HG02623 (cell line): ENCODE results near the gene TROAP.
"Not testable (repeated sequence)": the region's sequence is repeated elsewhere in the genome, so short reads cannot be mapped to it uniquely, and the experiment has no call there.

Experiments used
- ATAC-seq: cut with Tn5 transposase; IDR thresholded peaks from one replicate; pipeline ENCODE4 v1.9.1; 2021; ENCODE audit warnings: moderate library complexity; ENCODE audit not compliant: unreplicated experiment

TROAP gene

DNA sequence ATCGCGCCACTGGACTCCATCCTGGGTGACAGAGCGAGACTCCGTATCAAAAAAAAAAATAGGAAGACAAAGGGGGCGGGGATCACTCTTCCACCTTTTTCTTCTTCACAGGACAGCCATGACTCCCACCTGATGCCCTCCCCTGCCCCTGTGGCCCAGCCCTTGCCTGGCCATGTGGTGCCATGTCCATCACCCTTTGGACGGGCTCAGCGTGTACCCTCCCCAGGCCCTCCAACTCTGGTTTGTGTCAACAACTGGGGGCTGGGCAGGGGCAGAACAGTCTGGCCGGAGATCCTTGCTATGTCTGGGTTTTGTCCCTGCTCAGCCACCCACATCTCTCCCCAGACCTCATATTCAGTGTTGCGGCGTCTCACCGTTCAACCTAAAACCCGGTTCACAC lies 5.8 kb downstream of the TROAP start:
- no peak for ATAC-seq

DNA sequence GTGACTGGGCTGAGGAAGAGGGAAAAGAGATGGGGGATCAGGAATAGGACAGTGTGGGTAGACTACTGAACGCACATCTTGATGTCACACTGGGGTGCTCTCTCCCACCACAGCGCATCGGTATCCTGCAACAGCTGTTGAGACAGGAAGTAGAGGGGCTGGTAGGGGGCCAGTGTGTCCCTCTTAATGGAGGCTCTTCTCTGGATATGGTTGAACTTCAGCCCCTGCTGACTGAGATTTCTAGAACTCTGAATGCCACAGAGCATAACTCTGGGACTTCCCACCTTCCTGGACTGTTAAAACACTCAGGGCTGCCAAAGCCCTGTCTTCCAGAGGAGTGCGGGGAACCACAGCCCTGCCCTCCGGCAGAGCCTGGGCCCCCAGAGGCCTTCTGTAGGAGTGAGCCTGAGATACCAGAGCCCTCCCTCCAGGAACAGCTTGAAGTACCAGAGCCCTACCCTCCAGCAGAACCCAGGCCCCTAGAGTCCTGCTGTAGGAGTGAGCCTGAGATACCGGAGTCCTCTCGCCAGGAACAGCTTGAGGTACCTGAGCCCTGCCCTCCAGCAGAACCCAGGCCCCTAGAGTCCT lies 7.1 kb downstream of the TROAP start:
- ATAC-seq: no peak

DNA sequence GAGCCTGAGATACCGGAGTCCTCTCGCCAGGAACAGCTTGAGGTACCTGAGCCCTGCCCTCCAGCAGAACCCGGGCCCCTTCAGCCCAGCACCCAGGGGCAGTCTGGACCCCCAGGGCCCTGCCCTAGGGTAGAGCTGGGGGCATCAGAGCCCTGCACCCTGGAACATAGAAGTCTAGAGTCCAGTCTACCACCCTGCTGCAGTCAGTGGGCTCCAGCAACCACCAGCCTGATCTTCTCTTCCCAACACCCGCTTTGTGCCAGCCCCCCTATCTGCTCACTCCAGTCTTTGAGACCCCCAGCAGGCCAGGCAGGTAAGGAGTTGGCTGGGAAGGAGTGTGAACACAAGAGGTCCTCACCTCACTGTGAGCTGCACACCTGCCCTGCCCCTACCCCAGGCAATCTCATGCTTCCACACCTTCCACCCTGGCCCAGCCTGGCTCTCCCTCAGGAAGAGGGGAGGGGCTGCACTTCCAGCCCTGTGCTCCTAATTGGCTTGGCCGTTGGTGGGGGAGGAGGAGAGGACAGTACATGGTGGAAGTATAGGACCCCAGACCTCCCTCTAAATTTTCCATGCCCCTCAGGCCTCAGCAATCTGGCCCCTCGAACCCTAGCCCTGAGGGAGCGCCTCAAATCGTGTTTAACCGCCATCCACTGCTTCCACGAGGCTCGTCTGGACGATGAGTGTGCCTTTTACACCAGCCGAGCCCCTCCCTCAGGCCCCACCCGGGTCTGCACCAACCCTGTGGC lies 7.8 kb downstream of the TROAP start:
- ATAC-seq: no peak

DNA sequence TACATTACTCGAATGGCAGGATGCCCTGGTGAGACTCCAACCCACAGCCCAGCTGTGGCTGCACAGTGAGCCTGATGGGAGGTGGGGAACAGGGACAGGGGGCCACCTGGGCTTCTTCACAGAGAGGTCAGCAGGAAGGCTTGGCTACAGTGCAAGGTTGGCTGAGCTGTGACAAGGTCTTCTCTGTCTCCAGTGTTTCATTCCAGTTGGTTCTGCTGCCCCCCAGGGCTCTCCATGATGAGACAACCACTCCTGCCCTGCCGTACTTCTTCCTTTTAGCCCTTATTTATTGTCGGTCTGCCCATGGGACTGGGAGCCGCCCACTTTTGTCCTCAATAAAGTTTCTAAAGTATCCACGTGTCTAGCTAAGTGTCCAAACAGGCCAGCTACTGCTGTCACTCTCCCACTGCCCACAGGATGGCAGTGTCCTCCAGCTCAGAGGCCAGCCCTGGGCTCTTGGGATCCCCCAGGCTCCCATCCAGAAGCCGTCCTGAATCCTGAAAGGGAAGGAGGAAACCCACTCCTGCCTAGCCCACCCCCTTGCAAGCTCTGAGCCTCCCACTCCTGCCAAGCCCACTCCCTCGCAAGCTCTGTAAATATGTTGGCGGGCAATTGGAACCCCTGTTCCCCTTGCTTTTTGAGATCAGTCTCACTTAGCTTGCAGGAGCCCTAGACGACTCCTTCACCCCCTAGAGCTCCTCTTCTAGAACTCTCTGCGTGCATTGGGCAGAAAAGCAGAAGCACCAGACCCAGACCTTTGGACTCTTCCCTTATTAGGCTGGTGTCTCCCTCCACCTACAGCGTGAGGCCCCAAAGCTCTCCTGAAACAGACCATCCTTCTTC lies 8.5 kb downstream of the TROAP start:
- no peak for ATAC-seq

DNA sequence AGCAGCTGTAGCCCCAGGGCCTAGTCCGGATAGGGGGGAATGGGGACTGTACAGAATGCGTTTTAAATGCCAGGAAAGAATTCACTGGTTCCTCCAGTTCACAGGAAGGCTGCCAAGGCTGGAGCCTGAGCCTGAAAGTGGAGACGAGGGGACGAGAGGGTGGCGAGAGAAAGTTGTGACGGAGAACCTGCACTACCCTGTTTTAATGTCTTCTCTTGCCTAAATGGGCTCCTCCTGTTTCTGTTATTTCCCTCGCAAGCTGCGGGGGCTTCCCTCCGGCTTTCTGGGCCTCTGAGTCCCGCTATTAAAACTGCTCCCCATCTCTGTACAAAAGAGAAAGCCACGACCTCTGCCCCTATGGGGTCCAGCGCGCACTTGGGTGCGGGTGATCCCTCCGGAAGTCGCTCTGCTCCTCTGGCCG lies 9.4 kb downstream of the TROAP start:
- ATAC-seq: no peak

DNA sequence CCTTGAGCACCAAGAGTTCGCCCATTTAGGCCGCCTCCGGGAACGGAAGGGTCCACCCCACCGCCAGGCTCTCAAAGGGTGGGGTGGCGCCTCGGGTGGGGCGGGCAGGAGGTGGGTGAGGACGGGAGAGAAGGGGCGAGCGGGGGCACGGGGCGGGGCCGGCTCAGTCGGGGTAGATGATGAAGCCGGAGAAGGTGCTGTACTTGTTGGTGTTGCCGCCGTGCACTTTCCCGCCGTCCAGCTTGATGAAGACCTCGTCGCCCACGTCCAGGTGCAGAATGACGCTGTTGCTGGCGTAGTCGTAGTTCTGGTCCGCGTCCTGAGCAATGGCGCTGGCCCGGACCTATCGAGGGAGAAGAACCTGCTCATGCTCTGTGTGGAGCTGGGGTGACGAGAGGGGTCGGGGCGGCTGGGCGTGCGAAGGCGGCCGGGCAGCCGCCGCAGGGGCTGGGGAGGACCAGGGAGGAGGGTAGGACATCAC lies 9.9 kb downstream of the TROAP start:
- ATAC-seq: no peak

DNA sequence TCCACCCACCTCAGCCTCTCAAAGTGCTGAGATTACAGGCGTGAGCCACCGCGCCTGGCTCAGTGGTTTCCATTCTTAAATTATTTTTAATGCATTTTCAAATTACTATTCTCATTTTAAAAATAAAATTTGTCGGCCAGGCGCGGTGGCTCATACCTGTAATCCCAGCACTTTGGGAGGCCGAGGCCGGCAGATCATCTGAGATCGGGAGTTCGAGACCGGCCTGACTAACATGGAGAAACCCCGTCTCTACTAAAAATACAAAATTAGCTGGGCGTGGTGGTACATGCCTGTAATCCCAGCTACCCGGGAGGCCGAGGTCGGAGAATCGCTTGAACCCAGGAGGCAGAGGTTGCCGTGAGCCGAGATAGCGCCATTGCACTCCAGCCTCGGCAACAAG lies 10.7 kb downstream of the TROAP start:
- not testable (repeated sequence) for ATAC-seq

DNA sequence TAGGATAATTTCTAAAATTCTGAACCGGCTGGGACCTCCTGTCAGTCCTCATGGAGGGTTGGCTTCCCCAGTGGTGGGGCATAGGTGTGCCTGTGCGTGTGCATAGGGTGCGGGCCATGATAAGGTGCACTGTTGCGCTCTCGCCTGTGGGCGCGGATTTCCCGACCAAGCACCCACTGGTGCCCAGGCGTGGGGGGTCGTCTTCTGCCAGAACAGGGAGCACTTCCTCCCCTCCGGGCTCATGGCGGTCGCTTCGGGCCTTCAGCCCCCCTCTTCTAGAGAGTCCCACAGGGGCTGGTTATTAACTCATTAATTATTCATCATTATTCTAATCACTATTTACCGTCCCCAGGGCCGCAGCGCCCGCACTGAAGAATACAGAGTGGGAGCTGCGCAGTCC lies 11.2 kb downstream of the TROAP start:
- no peak for ATAC-seq

DNA sequence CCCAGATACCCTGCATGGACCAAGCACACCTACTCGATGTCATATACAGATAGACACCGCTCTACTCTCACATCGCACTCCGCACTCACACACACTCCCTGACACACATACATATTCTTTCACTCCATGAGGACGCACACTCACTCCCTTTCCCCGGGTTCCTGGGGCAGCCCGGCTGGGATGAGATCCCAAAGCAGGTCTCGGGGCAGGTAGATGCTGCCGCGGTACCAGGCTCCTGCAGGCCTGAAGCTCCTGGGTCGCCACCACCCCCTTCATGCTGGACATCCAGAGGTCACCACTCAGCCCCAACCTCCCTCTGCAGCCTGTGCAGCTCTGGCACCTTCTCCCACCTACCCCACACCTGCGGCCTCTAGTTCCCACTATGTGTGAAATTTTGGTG lies 11.6 kb downstream of the TROAP start:
- ATAC-seq: no peak

DNA sequence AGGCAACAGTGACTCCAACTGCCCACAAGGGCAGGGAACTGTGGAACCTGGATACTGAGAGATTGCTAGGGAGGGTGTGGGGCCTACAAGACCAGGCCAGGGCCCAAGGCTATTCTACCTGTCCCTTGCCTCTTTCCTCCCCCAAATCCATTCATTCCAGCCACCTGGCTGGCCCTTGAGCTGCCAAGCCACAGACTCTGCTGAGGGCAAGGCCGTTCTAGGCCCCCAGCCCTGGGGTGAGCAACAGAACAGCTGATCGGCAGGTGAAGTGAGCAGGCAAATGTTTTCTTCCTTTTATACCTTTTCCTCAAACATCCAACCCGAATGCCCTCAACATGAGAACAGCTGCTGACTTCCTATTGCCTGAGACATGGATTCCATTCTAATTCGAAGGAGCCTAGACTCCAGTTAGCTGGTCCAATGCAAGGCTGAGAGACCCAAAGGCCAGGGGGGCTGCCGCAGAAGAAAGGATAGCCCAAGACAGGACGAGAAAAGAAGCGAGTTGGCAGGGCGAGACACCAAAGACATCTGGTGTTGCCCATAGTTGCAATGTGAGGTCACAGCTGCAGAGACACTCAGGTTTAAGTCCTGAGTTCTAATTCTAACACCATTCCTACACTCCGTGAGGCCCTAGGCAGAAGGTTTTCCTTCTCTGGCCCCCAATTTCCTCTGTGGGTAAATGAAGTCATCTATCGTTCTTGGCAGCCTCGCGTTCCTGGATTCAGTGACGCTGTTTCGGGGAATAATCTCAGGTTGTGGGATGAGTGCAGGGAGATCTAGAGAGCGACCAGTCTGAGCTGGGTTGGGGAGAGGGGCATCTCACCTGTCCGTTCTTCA lies 12.3 kb downstream of the TROAP start:
- ATAC-seq: no peak

DNA sequence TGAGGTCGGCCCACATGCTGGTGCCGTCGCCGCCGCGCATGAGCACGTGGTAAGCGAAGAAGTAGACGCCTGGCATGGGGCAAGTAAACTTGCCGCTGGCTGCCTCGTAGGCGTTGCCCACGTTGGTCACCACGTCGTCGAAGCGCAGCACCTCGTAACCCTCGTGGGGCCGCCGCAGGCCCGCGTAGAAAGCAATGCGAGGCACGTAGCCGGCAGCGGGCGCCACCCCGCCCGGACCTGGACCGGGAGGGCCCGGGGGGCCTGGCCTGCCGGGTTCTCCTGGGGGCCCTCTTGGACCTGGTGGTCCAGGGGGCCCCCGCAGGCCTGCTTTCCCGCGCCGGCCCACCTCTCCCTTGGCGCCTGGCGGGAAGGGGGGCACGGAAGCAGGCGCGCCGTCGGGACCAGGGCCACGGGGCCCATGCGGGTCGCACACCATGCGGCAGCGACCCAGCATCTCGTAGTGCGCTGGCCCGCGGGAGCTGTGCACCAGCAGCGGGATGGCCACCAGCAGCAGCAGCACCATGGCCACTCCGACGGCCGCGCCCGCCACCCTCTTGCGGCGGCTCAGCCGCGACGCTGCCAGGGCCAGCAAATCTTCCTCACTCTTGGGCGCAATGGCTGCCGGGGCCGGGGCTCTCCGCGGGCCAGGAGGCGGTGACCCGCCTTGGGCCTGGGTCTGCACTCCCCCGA lies 13.0 kb downstream of the TROAP start:
- no peak for ATAC-seq

DNA sequence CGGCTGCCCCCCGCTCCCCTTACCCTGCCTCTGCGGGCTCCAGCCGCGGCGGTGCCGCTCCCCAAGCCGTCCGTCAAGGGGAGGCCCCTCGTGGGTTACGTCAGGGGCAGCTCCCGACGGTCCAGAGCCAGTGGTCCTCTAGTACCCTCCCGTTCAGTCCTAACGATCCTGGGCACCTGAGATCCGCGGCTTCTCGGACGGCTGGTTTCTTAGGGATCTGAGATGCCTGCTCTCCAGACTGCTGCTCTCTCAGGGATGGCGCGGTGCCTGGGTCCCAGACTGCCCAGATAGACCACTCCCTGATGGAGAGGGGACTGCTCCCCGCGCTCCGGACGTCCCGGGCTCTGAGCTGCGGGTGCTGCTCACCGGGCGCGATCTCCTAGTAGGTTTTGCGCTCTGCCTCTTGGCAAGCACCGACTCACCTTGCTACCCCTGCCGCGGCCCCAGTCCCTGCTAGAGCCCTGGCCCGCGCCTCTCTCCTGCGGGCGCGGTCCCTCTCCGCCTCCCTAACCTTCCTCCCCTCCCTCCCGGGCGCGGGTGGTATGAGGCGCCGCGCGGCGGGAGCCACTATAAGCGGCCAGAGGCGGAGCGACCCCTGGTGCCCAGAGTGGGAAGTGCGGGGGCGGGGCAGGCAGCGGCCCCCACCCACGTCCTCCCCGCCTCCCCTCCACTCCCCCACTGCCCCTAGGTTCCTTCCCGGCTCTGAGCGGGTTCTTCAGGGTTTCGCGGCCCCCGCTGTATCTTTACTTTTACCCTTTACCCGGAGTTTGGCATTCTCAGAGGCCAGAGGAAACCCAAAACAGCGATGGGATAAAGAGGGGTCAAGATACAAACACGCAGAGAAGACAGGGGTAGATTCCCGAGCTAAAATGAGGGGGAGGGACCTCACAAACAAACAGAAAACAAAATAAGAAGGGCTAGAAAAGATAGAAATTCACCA lies 13.9 kb downstream of the TROAP start, which contains the start of gene C1QL4:
Gene C1QL4 (minus strand): TSS at position 544 of the 940 bp plus-strand sequence. CDS start 711 bp downstream, outside the sequence.
- ATAC-seq: no peak

DNA sequence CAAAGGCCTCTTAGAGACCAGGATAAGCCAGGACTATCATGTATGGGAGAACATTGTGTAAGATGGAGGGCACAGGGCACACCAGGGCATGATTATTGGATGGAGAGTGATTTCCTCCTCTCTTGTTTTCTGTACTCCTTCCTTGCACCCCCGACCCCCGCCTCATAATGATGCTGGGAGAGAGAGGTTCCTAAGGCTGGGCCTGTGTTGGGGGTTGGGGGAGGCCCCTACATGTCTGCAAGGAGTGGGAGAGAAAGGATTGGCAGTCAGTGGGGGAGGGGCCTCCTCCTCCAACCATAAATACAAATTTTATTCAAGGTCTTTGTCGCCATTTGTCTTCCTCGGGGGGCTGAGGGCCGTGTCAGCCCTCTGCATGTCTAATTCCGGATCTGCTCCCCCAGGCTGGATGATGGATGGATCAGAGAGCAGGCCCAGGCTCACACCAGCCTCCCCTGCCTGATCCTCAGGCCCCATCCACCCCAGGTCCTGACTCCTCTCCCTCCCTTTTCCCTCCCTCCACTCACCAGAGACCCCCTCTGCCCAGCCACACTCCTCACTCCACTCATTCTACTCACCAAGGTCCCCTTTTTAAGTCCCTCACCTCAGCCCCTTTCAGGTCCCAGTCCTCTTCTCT lies 15.9 kb downstream of the TROAP start:
- ATAC-seq: no peak

DNA sequence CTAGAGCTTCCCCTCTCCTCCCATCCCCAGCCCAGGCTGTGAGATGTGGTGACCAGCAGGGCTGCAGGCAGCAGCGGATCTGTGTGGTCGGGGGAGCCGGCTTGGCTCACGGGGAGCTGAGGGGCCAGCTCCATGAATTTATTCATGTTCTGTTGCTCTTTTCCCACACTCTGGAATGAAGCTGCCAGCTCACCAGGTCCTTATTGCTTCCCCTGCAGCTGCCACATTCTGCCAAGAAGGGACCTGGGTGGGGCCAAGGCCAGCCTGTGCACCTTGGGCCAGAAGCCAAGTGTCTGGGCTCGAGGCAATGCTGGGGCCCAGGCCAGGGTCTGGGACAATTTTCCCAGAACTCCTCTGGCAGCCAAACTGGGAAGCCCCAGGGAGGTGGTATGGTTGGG lies 16.4 kb downstream of the TROAP start:
- ATAC-seq: no peak

DNA sequence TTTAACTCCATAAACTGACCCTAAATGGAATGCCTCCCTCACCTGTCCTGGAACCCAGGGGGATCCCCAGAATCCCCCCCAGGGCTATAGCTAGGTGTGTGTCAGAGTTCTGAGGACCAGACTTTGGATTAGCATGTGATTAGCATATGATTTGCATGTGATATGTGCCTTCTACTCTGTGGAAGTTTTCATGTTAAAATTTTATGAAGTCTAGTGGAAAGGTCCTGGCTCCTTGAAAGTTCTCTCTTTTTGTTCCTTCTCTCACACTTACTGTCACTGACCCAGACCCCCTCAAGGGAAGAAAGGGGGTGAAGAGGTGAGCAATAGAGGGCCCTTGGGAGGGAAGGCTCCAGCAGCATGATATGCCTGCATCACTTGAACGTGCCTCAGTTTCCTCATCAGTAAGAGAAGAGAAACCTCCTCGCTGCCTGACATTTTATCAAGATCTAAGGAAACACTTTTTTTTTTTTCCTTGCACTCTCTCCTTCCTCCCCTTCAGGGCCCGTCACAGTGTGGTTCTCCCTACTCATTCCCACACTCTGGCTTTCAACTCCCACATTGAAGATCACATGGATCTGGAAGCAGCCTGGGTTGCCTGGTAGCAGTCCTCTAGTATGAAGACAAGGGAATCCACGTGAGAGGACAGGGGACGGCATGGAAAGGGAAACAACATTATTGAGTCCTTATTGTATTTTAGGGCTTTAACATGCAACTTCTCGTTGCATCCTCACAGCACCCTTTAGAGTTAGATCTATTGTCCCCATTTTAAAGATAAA lies 17.2 kb downstream of the TROAP start:
- no peak for ATAC-seq

DNA sequence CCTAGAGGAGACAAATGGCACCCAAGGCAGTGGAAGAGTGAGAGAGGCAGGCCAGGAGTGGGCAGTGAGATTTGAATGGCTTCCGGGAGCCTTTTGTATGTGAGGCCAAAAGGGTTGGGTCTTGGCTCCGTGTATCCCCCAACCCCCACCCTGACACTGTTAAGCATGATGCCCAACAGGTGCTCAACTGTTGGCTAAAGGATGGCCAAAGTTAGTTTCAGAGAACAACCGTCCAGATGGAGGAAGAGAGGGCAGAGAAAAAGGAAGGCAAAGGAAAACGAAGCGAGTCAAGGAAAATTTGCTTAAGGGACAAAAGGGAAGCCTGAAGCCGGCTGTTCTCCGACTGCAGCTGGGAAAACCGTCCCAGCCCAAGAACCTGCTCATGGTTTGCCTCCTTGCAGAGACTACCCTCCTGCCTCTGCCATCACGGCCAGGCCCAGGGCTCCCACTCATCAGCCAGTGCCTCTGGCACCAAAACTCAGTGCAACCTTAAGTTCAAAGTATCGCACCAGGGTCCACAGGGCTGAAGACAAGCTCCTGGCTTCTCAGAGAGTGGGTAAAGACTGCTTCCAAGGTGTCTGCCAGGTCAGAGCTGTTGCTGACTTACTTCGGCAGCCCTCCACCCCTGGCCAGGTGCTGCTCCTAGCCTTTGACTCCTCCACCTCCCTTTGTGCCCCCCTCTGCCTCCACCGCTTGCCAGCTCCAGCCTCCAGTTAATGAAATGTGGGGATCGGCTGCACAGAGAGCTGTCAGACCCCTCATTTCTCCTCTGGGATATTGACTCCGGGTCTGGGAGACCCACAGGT lies 18.1 kb downstream of the TROAP start:
- no peak for ATAC-seq

DNA sequence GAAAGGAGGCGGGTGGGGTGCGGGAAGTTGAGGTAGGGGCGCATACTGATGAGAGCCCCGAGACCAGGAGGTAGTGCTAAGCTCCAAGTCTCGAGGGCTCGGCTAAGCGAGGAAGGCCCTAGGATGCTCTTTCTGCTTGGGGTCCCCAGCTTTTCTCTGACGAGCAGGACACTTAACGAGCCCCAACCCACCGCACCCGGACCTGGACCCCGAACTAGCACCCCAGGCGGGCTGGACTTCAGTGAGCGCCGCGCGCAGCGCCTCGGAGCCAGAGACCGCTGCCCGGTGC lies 18.7 kb downstream of the TROAP start:
- ATAC-seq: no peak
